Liver (tissue), 3 donors: ENCODE measurements around the gene POLR2B.

Experiments used
- ATF3 ChIP-seq: IDR thresholded peaks from 2 replicates; pipeline ENCODE4 v1.6.1; 2016; ENCODE audit warnings: antibody characterized with exemption
- CTCF ChIP-seq: fragments of 150-350 bp; IDR thresholded peaks from 2 replicates; pipeline ENCODE4 v1.5.1; 2017; ENCODE audit warnings: improper control_type of control experiment, low read depth, low read length; ENCODE audit not compliant: missing input control
- EGR1 ChIP-seq, 2 donors: IDR thresholded peaks; 2 replicates each; pipeline ENCODE4 v1.6.1; 2016 to 2018; ENCODE audit warnings: antibody characterized with exemption in 2 of 2, low read depth in 2 of 2
- GABPA ChIP-seq, 2 donors: IDR thresholded peaks in 1 of 2; conservative IDR thresholded peaks in 1 of 2; 2 replicates each; pipeline ENCODE4 v1.6.1; 2016; ENCODE audit warnings: antibody characterized with exemption in 2 of 2, mild to moderate bottlenecking in 1 of 2, moderate library complexity in 1 of 2
- HNF4G ChIP-seq: IDR thresholded peaks from 2 replicates; pipeline ENCODE4 v1.6.1; 2016; ENCODE audit warnings: antibody characterized with exemption
- TAF1 ChIP-seq: conservative IDR thresholded peaks from 2 replicates; pipeline ENCODE4 v1.6.1; 2016; ENCODE audit warnings: antibody characterized with exemption, mild to moderate bottlenecking
- YY1 ChIP-seq: IDR thresholded peaks from 2 replicates; pipeline ENCODE4 v1.6.1; 2016; ENCODE audit warnings: antibody characterized with exemption, mild to moderate bottlenecking
- TF ChIP-seq, protein P1 (sequence below): IDR thresholded peaks from 2 replicates; pipeline ENCODE4 v1.6.1; 2016; ENCODE audit warnings: antibody characterized with exemption
- donor health status: healthy.
- donor health status: healthy.

DNA sequence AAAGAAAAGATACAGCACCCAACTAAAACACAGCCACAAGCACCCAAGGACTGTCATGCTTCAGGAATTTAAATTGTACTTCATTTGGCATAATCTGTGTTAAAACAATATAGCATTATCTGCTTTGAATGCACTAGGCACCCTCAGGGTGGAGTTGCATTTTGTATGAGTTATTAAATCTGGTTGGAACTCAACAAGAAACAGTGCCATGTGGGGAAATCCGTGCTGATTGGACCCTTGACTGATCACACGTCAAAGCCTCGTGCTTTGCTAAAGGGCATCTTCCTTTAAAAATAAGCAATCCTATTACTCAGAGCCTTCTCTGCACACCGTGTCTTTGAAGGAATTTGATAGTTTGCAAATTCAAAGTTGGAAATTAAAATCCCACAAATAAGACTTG is 96.0 kb downstream of the POLR2B start:
- TF ChIP-seq CTCF (no peak), TAF1 (no peak), GABPA (IDR thresholded peaks at IDR 0.05 in 1 of 2, conservative IDR thresholded peaks at IDR 0.05 in 1 of 2) (no peak), ATF3 (no peak), HNF4G (no peak), YY1 (no peak), EGR1 (IDR thresholded peaks at IDR 0.05; ENCODE audit: low read depth in 2 of 2) (no peak)
- TF ChIP-seq, protein P1, sequence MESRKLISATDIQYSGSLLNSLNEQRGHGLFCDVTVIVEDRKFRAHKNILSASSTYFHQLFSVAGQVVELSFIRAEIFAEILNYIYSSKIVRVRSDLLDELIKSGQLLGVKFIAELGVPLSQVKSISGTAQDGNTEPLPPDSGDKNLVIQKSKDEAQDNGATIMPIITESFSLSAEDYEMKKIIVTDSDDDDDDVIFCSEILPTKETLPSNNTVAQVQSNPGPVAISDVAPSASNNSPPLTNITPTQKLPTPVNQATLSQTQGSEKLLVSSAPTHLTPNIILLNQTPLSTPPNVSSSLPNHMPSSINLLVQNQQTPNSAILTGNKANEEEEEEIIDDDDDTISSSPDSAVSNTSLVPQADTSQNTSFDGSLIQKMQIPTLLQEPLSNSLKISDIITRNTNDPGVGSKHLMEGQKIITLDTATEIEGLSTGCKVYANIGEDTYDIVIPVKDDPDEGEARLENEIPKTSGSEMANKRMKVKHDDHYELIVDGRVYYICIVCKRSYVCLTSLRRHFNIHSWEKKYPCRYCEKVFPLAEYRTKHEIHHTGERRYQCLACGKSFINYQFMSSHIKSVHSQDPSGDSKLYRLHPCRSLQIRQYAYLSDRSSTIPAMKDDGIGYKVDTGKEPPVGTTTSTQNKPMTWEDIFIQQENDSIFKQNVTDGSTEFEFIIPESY = no peak
